IPS DF 19.7 (cell line): ENCODE measurements around the gene CLPTM1.
"Not testable (repeated sequence)": the region's sequence is repeated elsewhere in the genome, so short reads cannot be mapped to it uniquely, and the experiment has no call there.

Source experiments
- DNase-seq: peaks from one replicate; pipeline ENCODE4 v3.0.0-alpha.2; 2013; ENCODE audit warnings: low read depth, low spot score

Gene CLPTM1

DNA sequence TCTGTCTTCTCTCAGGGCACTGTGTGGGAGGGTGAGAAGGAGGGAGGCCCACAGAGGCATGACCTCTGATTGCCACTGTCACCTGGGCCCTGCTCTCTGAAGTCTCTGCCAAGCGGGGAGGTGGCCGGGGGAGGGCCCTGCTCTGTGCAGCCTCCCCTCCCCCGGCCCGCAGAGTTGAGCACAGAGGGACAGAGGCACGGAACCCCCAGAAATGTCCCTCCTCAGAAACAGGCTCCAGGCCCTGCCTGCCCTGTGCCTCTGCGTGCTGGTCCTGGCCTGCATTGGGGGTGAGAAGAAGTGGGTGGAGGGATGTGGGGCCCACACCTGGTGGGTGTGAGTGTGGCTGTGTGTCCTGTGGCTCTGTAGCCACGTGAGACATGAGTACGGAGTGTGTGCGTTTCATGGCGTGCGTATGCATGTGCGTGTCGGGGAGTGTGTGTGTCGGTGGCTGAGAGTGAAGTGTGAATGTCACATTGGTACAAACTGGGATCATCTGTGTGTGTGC is 13.1 kb upstream of the CLPTM1 start, which contains the start of gene APOC4:
TSS of gene APOC4 (plus strand) at position 171 of the 505 bp plus-strand sequence. CDS start at position 212, 41 bp downstream.
- DNase-seq = no peak

DNA sequence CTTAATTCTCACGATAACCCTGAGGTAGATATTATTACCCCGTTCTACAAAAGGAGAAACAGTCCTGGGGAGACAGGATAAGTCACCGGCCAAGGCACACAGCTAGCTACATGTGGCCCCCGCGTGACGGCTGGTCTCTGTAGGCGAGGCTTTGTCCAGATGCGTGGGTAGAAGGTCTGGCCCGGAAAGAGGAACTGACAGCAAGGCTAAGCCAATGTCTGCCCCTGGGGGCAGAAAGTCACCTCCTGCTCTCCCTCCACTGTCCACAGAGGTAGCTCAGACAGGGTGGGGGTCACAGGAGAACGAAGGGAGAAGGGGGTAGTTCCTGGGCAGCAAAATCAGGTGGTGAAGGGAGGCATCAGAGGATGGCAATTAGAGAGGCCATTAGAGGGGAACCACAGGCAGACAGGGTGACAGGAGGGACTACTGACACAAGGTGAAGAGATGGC is 11.4 kb upstream of the CLPTM1 start:
- no peak for DNase-seq

DNA sequence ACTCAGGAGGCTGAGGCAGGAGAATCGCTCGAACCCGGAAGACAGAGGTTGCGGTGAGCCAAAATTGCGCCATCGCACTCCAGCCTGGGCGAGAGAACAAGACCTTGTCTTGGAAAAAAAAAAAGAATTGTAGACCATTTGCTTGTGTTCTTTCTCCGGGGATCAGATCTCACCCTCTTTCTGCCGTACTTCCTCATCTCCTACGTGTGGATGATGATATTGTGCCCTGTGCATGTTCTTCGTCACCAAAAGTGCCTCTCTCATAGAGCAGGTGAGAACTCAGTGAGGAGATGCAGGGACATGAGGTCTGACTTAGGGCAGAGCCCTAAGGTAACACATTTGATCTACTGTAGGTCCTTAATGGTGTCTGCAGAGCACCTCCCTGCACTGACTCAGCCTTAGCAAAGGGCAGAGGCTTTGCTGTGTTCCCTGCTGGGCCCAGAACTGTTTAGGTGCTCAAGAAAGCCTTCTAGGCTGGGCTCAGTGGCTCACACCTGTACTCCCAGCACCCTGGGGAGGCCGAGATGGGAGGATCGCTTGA is 8.1 kb upstream of the CLPTM1 start:
- no peak for DNase-seq

GRCh38 chr19:44948237-44948636 is 6.9 kb upstream of the CLPTM1 start:
- no peak for DNase-seq

DNA sequence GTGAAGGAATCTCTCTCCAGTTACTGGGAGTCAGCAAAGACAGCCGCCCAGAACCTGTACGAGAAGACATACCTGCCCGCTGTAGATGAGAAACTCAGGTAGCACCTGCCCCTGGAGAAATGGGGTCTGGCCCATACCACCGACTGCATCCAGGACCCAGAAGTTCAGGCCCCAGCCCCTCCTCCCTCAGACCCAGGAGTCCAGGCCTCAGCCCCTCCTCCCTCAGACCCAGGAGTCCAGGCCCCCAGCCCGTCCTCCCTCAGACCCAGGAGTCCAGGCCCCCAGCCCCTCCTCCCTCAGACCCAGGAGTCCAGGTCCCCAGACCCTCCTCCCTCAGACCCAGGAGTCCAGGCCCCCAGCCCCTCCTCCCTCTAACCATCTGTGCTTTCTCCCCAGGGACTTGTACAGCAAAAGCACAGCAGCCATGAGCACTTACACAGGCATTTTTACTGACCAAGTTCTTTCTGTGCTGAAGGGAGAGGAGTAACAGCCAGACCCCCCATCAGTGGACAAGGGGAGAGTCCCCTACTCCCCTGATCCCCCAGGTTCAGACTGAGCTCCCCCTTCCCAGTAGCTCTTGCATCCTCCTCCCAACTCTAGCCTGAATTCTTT is 6.3 kb upstream of the CLPTM1 start:
- DNase-seq = no peak

DNA sequence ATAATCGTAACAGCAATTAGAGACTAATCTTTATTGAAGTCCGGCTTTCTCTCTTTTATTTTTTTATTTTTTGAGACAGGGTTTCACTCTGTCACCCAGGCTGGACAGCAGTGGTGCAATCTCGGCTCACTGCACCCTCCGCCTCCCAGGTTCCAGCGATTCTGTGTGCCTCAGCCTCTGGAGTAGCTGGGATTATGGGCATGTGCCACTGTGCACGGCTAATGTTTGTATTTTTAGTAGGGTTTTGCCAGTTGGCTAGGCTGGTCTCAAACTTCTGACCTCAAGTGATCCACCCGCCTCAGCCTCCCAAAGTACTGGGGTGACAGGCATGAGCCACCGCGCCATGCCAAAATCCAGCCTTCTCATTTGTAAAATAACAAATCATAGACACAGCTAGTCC is 5.6 kb upstream of the CLPTM1 start:
- DNase-seq = no peak

DNA sequence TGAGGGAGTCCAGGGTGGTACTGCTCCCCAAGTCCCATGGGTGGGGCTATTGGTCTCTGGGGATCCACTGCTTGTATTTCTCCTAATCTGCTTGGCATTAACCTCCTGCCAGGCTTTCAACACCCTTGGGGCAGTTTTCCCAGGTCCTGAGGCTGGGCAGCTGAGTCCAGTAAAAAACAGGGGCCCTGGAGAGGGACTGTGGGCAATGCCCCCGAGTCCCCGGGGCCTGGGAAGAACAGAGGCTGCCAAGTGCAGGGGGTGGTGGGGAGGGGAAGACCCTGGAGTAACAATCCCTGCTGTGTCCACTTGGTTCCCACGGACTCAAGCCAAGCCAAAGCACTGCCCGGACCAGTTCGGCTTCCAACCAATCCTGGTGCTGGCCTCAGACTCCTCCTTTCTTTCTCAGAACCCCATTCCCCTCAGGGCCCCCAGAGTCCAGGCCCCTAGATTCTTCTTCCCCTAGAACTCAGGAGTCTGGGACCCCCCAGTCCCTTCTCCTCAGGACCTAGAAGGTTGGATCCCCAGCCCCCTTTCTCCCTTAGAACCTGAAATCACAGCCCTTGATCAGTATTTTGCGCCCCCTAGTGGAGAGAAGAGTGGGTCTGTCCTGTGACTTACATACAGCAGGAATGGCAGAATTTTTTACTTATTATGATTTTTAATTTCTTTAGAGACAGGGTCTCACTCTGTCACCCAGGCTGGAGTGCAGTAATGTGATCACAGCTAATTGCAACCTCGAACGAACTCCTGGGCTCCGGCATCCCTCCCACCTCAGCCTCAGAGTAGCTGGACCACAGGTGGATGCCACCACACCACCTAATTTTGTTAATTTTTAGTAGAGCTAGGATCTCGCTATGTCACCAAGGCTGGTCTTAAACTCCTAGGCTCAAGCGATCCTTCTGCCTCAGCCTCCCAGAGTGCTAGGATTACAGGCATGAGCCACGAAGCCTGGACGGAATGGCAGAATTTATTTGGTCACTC is 3.7 kb upstream of the CLPTM1 start:
- no peak for DNase-seq

GRCh38 chr19:44954278-44954648 is 917 bp upstream of the CLPTM1 start:
- DNase-seq = no peak

- no peak for DNase-seq
These were observed 592 bp downstream of the CLPTM1 start for GRCh38 chr19:44955505-44956439.

- no peak for DNase-seq
These were observed 2.3 kb downstream of the CLPTM1 start for GRCh38 chr19:44957526-44957925.

- DNase-seq = no peak
These were observed 2.9 kb downstream of the CLPTM1 start for GRCh38 chr19:44958090-44958489.

GRCh38 chr19:44959691-44960090 is 4.5 kb downstream of the CLPTM1 start:
- no peak for DNase-seq

- DNase-seq = no peak
These were observed 5.9 kb downstream of the CLPTM1 start for GRCh38 chr19:44960906-44961728.

DNA sequence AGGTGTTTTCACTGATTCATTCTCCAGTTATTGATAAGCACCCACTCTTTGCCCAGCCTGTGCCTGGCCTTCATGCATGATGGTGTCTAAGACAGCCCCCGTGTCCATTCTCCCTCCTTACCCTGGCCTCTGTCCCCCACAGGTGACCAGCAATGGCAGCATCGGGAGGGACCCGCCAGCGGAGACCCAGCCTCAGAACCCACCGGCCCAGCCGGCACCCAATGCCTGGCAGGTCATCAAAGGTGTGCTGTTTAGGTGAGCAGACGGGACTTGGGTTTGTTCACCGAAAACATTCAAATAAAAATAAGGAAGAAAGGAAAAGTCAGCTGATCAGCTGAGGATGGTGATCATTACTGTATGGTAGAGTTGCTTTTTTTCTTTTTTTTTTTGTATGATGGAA is 6.6 kb downstream of the CLPTM1 start:
- DNase-seq = no peak

- DNase-seq = no peak
These were observed 12.9 kb downstream of the CLPTM1 start for GRCh38 chr19:44968118-44968517.

DNA sequence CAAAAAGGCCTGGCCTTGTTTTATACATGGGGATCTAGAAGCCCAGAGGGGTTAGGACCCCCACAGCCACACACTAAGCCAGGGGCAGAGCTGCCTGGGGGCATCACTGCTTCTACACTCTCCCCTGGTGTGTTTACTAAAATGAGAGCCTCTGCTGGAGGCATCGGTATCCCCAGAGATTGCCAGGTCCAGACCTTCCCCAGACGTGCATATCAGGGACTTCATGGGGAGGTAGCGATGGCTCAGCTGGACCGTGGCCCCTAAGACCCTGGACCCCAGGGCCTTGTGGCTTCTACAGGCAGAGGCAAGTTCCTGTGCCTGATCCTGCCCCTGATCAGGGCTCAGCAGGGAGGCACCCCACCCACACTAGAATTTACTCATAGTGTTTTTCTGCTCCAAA is 13.5 kb downstream of the CLPTM1 start:
- DNase-seq = no peak

DNA sequence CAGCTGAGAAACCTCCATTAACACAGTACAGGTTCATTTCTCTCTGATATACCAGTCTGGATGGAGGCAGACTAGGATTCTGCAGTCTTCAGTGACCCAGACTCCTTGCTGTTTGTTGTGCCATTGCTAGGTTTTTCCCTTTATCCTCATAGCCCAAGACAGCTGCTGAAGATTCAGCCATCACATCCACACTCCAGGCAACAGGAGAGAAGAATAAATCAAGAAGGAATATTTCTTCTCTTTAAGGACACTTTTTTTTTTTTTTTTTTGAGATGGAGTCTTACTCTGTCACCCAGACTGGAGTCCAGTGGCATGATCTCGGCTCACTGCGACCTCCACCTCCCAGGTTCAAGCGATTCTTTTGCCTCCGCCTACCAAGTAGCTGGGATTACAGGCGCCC is 14.3 kb downstream of the CLPTM1 start:
- no peak for DNase-seq

DNA sequence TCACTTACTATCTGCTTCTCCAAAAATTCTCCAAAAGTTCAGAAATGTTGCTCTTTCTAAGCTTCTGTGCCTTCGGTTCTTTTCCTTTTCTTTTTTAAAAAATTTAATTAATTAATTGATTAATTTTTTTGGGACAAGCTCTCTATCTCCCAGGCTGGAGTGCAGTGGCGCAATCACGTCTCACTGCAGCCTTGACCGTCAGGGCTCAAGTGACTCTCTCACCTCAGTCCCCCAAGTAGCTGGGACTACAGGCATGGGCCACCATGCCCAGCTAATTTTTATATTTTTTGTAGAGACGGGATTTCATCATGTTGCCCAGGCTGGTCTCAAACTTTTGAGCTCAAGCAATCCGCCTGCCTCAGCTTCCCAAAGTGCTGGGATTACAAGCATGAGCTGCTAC is 16.3 kb downstream of the CLPTM1 start:
- DNase-seq = not testable (repeated sequence)

DNA sequence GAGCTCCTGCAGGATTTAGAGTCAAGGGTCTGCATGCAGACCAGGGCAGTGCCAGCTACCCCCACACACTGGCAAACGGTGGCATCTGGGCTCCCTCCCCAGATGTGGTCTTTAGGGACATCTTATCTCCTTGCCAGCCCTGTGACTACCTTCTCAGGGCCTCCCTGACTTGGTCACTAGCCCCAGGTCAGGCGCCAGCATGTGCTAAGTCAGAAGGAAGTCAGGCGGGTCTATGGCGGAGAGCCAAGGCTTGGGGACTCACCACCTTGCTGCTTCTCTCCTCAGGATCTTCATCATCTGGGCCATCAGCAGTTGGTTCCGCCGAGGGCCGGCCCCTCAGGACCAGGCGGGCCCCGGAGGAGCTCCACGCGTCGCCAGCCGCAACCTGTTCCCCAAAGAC is 17.6 kb downstream of the CLPTM1 start:
- DNase-seq = no peak

- no peak for DNase-seq
These were observed 19.0 kb downstream of the CLPTM1 start for GRCh38 chr19:44973982-44974735.
